Measurements from ENCODE around the gene SAMD9. TPM values are rescaled to one million over a fixed set of nuclear protein-coding genes. Genes with fewer than 3 reads are reported as not detected.

Gene SAMD9
- total RNA-seq, 1 donor from 2014 or later: not detected

DNA sequence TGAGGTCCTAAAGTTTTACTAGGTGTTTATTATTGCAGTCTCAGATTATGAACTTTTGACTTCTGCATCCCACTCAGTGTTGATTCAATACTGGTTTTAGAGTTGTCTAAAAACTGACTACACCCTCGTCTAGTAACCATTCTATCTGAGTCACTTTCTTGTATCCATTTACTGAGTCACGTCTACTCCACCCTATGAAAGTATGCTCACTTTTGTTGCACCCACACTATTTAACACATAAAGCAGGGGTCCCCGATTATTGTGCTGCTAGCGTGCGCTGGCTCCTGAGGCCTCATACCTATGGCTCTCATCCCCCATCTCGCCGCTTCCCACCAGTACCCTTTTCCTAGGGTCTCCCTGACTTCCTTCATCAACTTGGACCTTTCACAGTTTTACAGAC is 2.0 kb downstream of the SAMD9 start:
- no peak overlapping the region for H2AFZ ChIP-seq (replicated peaks)
- H3K27me3 ChIP-seq: no peaks in the 10 kb centered on the region
- H3K27ac ChIP-seq: no peak overlapping the region
- no peaks in the 10 kb centered on the region for H4K20me1 ChIP-seq (ENCODE audit: low read depth)
- DNase-seq (ENCODE audit: low spot score): no peak
- TF ChIP-seq, protein P1, sequence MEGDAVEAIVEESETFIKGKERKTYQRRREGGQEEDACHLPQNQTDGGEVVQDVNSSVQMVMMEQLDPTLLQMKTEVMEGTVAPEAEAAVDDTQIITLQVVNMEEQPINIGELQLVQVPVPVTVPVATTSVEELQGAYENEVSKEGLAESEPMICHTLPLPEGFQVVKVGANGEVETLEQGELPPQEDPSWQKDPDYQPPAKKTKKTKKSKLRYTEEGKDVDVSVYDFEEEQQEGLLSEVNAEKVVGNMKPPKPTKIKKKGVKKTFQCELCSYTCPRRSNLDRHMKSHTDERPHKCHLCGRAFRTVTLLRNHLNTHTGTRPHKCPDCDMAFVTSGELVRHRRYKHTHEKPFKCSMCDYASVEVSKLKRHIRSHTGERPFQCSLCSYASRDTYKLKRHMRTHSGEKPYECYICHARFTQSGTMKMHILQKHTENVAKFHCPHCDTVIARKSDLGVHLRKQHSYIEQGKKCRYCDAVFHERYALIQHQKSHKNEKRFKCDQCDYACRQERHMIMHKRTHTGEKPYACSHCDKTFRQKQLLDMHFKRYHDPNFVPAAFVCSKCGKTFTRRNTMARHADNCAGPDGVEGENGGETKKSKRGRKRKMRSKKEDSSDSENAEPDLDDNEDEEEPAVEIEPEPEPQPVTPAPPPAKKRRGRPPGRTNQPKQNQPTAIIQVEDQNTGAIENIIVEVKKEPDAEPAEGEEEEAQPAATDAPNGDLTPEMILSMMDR (IDR thresholded peaks at IDR 0.05): no peak
- TF ChIP-seq EZH2 (IDR thresholded peaks at IDR 0.05) (no peak), EZH2phosphoT487 (IDR thresholded peaks at IDR 0.05) (no peak)
- no peaks in the 10 kb centered on the region for H3K9me3 ChIP-seq (ENCODE audit: low read depth)
- Mint-ChIP-seq H3K4me3 (no peak overlapping the region), H3K27me3 (ENCODE audit: insufficient read depth, low read depth) (peaks cover 4% of the 10 kb centered on the region), H3K27ac (no peak overlapping the region), H3K4me1 (peaks cover 3% of the 10 kb centered on the region), H3K9me3 (peaks cover 7% of the 10 kb centered on the region), H3K36me3 (no peaks in the 10 kb centered on the region)
- H3K4me3 ChIP-seq: no peak overlapping the region
- no peaks in the 10 kb centered on the region for H3K36me3 ChIP-seq
- H3K4me1 ChIP-seq: no peaks in the 10 kb centered on the region
- H3K4me2 ChIP-seq: no peak overlapping the region
- H3F3A ChIP-seq (ENCODE audit: low read depth): no peaks in the 10 kb centered on the region
- H3K79me2 ChIP-seq (ENCODE audit: low read depth): no peaks in the 10 kb centered on the region
- no peak overlapping the region for H3K9ac ChIP-seq

DNA sequence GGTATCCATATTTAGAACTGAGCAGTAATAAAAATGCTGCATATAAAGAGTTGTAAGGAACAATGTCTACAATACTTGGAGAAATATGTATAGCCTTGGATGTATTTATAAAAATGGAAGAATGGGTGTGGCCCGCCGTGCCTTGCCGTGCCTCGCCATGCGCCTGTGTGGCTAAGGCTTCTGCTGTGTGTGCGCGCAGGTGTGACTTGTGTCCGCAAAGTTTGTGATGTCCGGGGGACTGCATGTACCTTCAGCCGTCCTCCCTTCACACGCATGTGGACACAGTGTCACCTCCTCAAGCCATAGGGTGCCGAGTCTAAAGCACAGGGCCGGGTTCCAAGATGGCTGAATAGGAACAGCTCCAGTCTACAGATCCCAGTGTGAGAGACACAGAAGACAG is 9.8 kb downstream of the SAMD9 start:
- Histone ChIP-seq H3K4me3 (no peak overlapping the region), H3K36me3 (no peaks in the 10 kb centered on the region), H3K4me1 (no peaks in the 10 kb centered on the region), H2AFZ (replicated peaks) (no peak overlapping the region), H3K9ac (no peak overlapping the region), H3K27ac (no peak overlapping the region), H3K4me2 (no peak overlapping the region), H3K27me3 (peaks cover 34% of the 10 kb centered on the region), H3F3A (ENCODE audit: low read depth) (no peaks in the 10 kb centered on the region), H3K79me2 (ENCODE audit: low read depth) (no peaks in the 10 kb centered on the region), H3K9me3 (ENCODE audit: low read depth) (no peaks in the 10 kb centered on the region), H4K20me1 (ENCODE audit: low read depth) (no peaks in the 10 kb centered on the region)
- DNase-seq (ENCODE audit: low spot score): no peak
- Mint-ChIP-seq H3K27ac (no peak overlapping the region), H3K9me3 (peaks cover 2% of the 10 kb centered on the region), H3K4me3 (no peak overlapping the region), H3K36me3 (no peaks in the 10 kb centered on the region), H3K27me3 (ENCODE audit: insufficient read depth, low read depth) (no peaks in the 10 kb centered on the region), H3K4me1 (no peaks in the 10 kb centered on the region)
- TF ChIP-seq, protein P1 (IDR thresholded peaks at IDR 0.05): no peak
- TF ChIP-seq EZH2 (IDR thresholded peaks at IDR 0.05): no peak
- no peak for TF ChIP-seq EZH2phosphoT487 (IDR thresholded peaks at IDR 0.05)

DNA sequence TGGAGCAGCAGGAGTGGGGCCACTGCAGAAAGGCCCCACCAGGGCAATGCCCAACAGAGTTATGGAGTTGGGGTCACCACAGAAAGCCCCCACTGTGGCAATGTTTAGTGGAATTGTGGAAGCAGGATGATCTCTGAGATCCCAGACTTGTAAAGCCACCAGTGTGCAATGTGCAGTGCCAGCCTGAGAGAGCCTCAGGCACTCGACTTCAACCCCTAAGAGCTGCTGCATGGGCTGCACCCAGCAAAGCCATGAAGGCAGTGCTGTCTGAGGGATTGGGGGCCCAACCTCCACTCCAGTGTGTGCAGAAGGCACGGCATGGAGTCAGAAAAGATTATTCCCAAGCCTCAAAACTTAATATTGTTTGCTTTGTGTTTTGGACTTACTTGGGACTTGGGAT is 20.4 kb downstream of the SAMD9 start:
- TF ChIP-seq, protein P1 (IDR thresholded peaks at IDR 0.05): no peak
- TF ChIP-seq EZH2phosphoT487 (IDR thresholded peaks at IDR 0.05) (no peak), EZH2 (IDR thresholded peaks at IDR 0.05) (no peak)
- Mint-ChIP-seq H3K4me3 (no peak overlapping the region), H3K4me1 (no peaks in the 10 kb centered on the region), H3K9me3 (peaks cover 3% of the 10 kb centered on the region), H3K27ac (no peak overlapping the region), H3K27me3 (ENCODE audit: insufficient read depth, low read depth) (peaks cover 2% of the 10 kb centered on the region), H3K36me3 (no peaks in the 10 kb centered on the region)
- Histone ChIP-seq H3F3A (ENCODE audit: low read depth) (no peaks in the 10 kb centered on the region), H3K27me3 (peaks cover 41% of the 10 kb centered on the region), H3K9me3 (ENCODE audit: low read depth) (no peaks in the 10 kb centered on the region), H2AFZ (replicated peaks) (no peak overlapping the region), H4K20me1 (ENCODE audit: low read depth) (no peaks in the 10 kb centered on the region), H3K4me2 (no peak overlapping the region), H3K4me1 (no peaks in the 10 kb centered on the region), H3K9ac (no peak overlapping the region), H3K4me3 (no peak overlapping the region), H3K79me2 (ENCODE audit: low read depth) (no peaks in the 10 kb centered on the region), H3K36me3 (no peaks in the 10 kb centered on the region), H3K27ac (no peak overlapping the region)
- no peak for DNase-seq (ENCODE audit: low spot score)
